Stimulated activated CD4-positive, alpha-beta T cell treated with anti-CD3 and anti-CD28 coated beads, Interleukin-1b, Interleukin-23, amount 100 ng/mL, for 1 hour (primary cell): ENCODE measurements around the gene ACOT7.
A peak's percentile ranks its signal among the peaks of the same experiment; 100 is the strongest.

ENCODE experiments used
- DNase-seq, 2 donors: peaks; one replicate each; pipeline ENCODE4 v3.0.0-alpha.2; 2020; ENCODE audit warnings: low read depth in 2 of 2

ACOT7 gene

GRCh38 chr1:6424000-6424565 is 30.5 kb upstream of the ACOT7 start:
- no peak for DNase-seq

- peak; percentile 41 to 59 for DNase-seq
Measured at GRCh38 chr1:6423321-6423999, 29.9 kb upstream of the ACOT7 start.

- DNase-seq = no peak
Measured at GRCh38 chr1:6421266-6421665, 27.7 kb upstream of the ACOT7 start.

GRCh38 chr1:6420454-6421042 is 27.0 kb upstream of the ACOT7 start:
- DNase-seq = no peak

- DNase-seq = no peak
Measured at GRCh38 chr1:6419804-6420453, 26.4 kb upstream of the ACOT7 start, which contains the start of gene HES2. HES2 (minus strand) TSS chr1:6419919; CDS start chr1:6419820, 99 bp downstream.

GRCh38 chr1:6419397-6419803 is 25.8 kb upstream of the ACOT7 start:
- no peak for DNase-seq

GRCh38 chr1:6418668-6419396 is 25.3 kb upstream of the ACOT7 start:
- DNase-seq = no peak

GRCh38 chr1:6417961-6418667 is 24.5 kb upstream of the ACOT7 start:
- no peak for DNase-seq

- no peak for DNase-seq
Measured at GRCh38 chr1:6416906-6417305, 23.3 kb upstream of the ACOT7 start.

GRCh38 chr1:6416295-6416656 is 22.7 kb upstream of the ACOT7 start:
- DNase-seq = no peak

GRCh38 chr1:6414881-6415626 is 21.5 kb upstream of the ACOT7 start:
- no peak for DNase-seq

- DNase-seq = no peak
Measured at GRCh38 chr1:6414443-6414844, 20.9 kb upstream of the ACOT7 start.

GRCh38 chr1:6412896-6413295 is 19.3 kb upstream of the ACOT7 start:
- DNase-seq = no peak

GRCh38 chr1:6410248-6410893 is 16.8 kb upstream of the ACOT7 start:
- no peak for DNase-seq

GRCh38 chr1:6409733-6410132 is 16.2 kb upstream of the ACOT7 start:
- DNase-seq = no peak

- DNase-seq = no peak
Measured at GRCh38 chr1:6409053-6409452, 15.5 kb upstream of the ACOT7 start.

- no peak for DNase-seq
Measured at GRCh38 chr1:6408023-6408422, 14.5 kb upstream of the ACOT7 start.

- DNase-seq = no peak
Measured at GRCh38 chr1:6401673-6402072, 8.1 kb upstream of the ACOT7 start.

- no peak for DNase-seq
Measured at GRCh38 chr1:6399294-6399693, 5.7 kb upstream of the ACOT7 start.

- DNase-seq = no peak
Measured at GRCh38 chr1:6397844-6398441, 4.4 kb upstream of the ACOT7 start.
